Nephron (organoid): Measurements from ENCODE around the gene CNOT10.

Source experiments
- H3K27ac Mint-ChIP-seq, 3 experiments: 2 replicates each; pipeline ENCODE4 v1.8.0; 2020; ENCODE audit warnings: mixed read lengths in 3 of 3, mild to moderate bottlenecking in 2 of 3, moderate library complexity in 1 of 3
- H3K27me3 Mint-ChIP-seq: 2 replicates; pipeline ENCODE4 v1.8.0; 2021; ENCODE audit warnings: low read depth, mild to moderate bottlenecking, moderate library complexity, mixed read lengths
- H3K36me3 Mint-ChIP-seq: 2 replicates; pipeline ENCODE4 v1.8.0; 2020; ENCODE audit warnings: low read depth, mixed read lengths
- H3K4me1 Mint-ChIP-seq: 2 replicates; pipeline ENCODE4 v1.8.0; 2020; ENCODE audit warnings: mixed read lengths
- H3K4me3 Mint-ChIP-seq, 3 experiments: 2 replicates each; pipeline ENCODE4 v1.8.0; 2020; ENCODE audit warnings: mild to moderate bottlenecking in 3 of 3, mixed read lengths in 3 of 3, moderate library complexity in 2 of 3
- H3K9me3 Mint-ChIP-seq: 2 replicates; pipeline ENCODE4 v1.8.0; 2020; ENCODE audit warnings: mixed read lengths
- CTCF ChIP-seq, 3 experiments: fragments of 200-600 bp; sonication (generic); IDR thresholded peaks; one replicate each; pipeline ENCODE4 v1.5.0; 2021; ENCODE audit warnings: antibody characterized with exemption in 3 of 3; ENCODE audit not compliant: unreplicated experiment in 3 of 3

The CNOT10 gene

GRCh38 chr3:32684029-32684799, 774 bp upstream of the CNOT10 start:
- no peak for TF ChIP-seq CTCF (IDR thresholded peaks at IDR 0.05; ENCODE audit: unreplicated experiment in 3 of 3)
- peak overlapping the region; percentile 93 to 96 (median 96) for H3K4me3 Mint-ChIP-seq

GRCh38 chr3:32685543-32686185, 676 bp downstream of the CNOT10 start:
- peak overlapping the region; percentile 95 to 98 (median 98) for H3K27ac Mint-ChIP-seq
- no peaks in the 10 kb centered on the region for H3K9me3 Mint-ChIP-seq
- H3K36me3 Mint-ChIP-seq: peaks cover 14% of the 10 kb centered on the region
- H3K4me3 Mint-ChIP-seq: peak overlapping the region; percentile 93 to 96 (median 96)
- peaks cover 25% of the 10 kb centered on the region for H3K4me1 Mint-ChIP-seq
- no peak for TF ChIP-seq CTCF (IDR thresholded peaks at IDR 0.05; ENCODE audit: unreplicated experiment in 3 of 3)
- H3K27me3 Mint-ChIP-seq: no peaks in the 10 kb centered on the region

More at GRCh38 chr3:32684029-32684799, 774 bp upstream of the CNOT10 start:
- H3K27ac Mint-ChIP-seq: peak overlapping the region; percentile 95 to 98 (median 98)
- no peaks in the 10 kb centered on the region for H3K27me3 Mint-ChIP-seq
- H3K36me3 Mint-ChIP-seq: peaks cover 5% of the 10 kb centered on the region
- H3K9me3 Mint-ChIP-seq: no peaks in the 10 kb centered on the region
- H3K4me1 Mint-ChIP-seq: peaks cover 25% of the 10 kb centered on the region

GRCh38 chr3:32686713-32687112, 1.7 kb downstream of the CNOT10 start:
- no peak for TF ChIP-seq CTCF (IDR thresholded peaks at IDR 0.05; ENCODE audit: unreplicated experiment in 3 of 3)
- Mint-ChIP-seq H3K4me3 (peak overlapping the region; percentile 93 to 96 (median 96)), H3K27ac (peak overlapping the region; percentile 19 to 98 (median 59)), H3K27me3 (no peaks in the 10 kb centered on the region), H3K36me3 (peaks cover 16% of the 10 kb centered on the region), H3K9me3 (no peaks in the 10 kb centered on the region), H3K4me1 (peaks cover 25% of the 10 kb centered on the region)

- no peaks in the 10 kb centered on the region for H3K9me3 Mint-ChIP-seq
- no peak for TF ChIP-seq CTCF (IDR thresholded peaks at IDR 0.05; ENCODE audit: unreplicated experiment in 3 of 3)
- peaks cover 10% of the 10 kb centered on the region for H3K4me1 Mint-ChIP-seq
- no peak overlapping the region for H3K27ac Mint-ChIP-seq
- H3K36me3 Mint-ChIP-seq: peaks cover 19% of the 10 kb centered on the region
- no peak overlapping the region for H3K4me3 Mint-ChIP-seq
- H3K27me3 Mint-ChIP-seq: no peaks in the 10 kb centered on the region
Observed at GRCh38 chr3:32691847-32692246, 6.9 kb downstream of the CNOT10 start.

- no peak for TF ChIP-seq CTCF (IDR thresholded peaks at IDR 0.05; ENCODE audit: unreplicated experiment in 3 of 3)
- no peaks in the 10 kb centered on the region for H3K9me3 Mint-ChIP-seq
- H3K27ac Mint-ChIP-seq: no peak overlapping the region
- no peaks in the 10 kb centered on the region for H3K27me3 Mint-ChIP-seq
- H3K4me1 Mint-ChIP-seq: no peaks in the 10 kb centered on the region
- H3K4me3 Mint-ChIP-seq: no peak overlapping the region
- H3K36me3 Mint-ChIP-seq: peaks cover 10% of the 10 kb centered on the region
Observed at GRCh38 chr3:32696523-32696922, 11.5 kb downstream of the CNOT10 start.
